ENCODE data around the gene MAP2. TPM values are rescaled to one million over a fixed set of nuclear protein-coding genes. Genes with fewer than 3 reads are reported as not detected.
"Not testable (repeated sequence)": the region's sequence is repeated elsewhere in the genome, so short reads cannot be mapped to it uniquely, and the experiment has no call there.

Gene MAP2
- total RNA-seq, 1 donor = 0.73 TPM

GRCh38 chr2:209570194-209570593 is 146.3 kb downstream of the MAP2 start:
- no peaks in the 10 kb centered on the region for H3K27me3 ChIP-seq (ENCODE audit: insufficient read depth, low read length)
- H3K4me1 ChIP-seq (ENCODE audit: insufficient read depth, low read length) = no peaks in the 10 kb centered on the region
- no peak overlapping the region for H3K4me3 ChIP-seq (ENCODE audit: low read length)
- no peaks in the 10 kb centered on the region for H3K9me3 ChIP-seq (ENCODE audit: low read depth, low read length)

- H3K4me1 ChIP-seq (ENCODE audit: insufficient read depth, low read length) = peaks cover 3% of the 10 kb centered on the region
- no peaks in the 10 kb centered on the region for H3K27me3 ChIP-seq (ENCODE audit: insufficient read depth, low read length)
- H3K4me3 ChIP-seq (ENCODE audit: low read length) = no peak overlapping the region
- H3K9me3 ChIP-seq (ENCODE audit: low read depth, low read length) = no peaks in the 10 kb centered on the region
These were observed 150.7 kb downstream of the MAP2 start for GRCh38 chr2:209574515-209574914.

DNA sequence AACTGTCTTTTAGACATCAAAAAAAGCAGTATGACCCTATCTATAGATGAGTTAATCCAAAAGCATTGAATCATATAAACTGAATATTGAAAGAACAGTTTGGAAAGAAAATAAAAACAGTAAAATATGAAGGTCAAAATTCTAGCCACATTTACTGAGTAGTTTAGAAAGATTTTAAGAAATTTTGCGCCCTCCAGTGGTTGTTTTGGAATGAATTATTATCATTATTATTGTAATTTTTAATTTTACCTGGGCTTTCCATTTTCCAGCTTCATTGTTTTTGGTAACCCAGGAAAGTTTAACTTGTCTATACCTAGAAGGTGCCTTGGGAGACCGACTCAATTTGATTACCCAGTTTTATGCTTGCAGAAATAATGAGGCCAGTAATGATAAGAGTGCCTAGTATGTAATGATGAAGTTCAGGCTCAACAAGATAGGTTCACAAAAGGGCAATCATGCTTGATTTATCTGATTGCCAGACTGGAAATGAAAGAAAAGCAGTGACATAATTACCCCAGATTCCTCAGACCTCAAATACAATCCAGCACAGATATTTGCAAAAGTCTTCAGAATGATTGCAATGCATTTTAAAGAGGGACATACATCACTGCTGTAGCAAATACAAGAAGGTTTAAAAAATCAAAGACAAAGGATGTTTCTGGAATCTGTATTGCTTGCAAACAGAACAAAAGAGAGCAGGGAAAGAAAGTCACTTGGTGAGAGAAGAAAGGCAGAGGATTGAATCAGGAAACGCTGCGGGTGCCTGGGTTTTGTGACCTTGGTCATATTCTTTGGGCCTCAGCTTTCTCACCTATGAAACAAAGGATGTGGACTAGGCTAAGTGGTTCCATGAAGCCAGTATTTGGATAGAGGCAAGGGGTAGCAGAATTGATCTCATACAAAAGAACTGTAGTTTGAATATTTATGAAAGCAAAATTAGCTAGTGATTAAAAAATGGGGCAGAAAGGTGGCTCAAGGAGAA is 153.8 kb downstream of the MAP2 start:
- Histone ChIP-seq H3K4me3 (ENCODE audit: low read length) (no peak overlapping the region), H3K27me3 (ENCODE audit: insufficient read depth, low read length) (no peaks in the 10 kb centered on the region), H3K4me1 (ENCODE audit: insufficient read depth, low read length) (peaks cover 4% of the 10 kb centered on the region), H3K9me3 (ENCODE audit: low read depth, low read length) (no peaks in the 10 kb centered on the region)

DNA sequence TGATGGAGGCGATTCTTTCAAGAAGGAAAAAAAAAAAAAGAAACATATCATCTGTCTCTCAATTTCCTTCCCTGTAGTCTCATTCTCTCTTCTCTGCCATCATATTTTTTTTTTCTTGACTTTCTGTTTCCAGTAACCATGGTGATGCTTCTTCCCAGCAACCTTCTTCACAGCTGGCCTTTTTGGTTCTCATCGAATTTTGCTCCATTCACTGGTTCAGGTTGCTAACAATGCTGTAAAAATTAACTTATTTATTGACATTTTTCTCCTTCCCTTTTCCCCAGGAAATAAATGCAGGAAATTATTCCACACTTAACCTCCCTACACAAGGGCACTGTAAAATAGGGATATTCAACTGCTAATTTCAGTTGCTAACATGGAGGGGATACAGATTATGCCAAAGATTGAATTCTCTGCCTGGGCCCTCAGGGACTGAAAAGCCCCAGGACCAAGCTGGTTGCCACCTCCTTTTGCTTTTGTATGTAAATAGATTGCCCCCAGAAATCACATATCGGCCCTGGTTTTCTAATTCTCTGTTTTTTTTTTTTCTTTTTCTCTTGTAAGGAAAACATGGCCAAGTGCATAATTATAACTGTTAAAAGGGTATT is 154.7 kb downstream of the MAP2 start:
- Histone ChIP-seq H3K27me3 (ENCODE audit: insufficient read depth, low read length) (no peaks in the 10 kb centered on the region), H3K4me1 (ENCODE audit: insufficient read depth, low read length) (peaks cover 4% of the 10 kb centered on the region), H3K4me3 (ENCODE audit: low read length) (no peak overlapping the region), H3K9me3 (ENCODE audit: low read depth, low read length) (no peaks in the 10 kb centered on the region)

GRCh38 chr2:209579230-209579749 is 155.4 kb downstream of the MAP2 start:
- Histone ChIP-seq H3K9me3 (ENCODE audit: low read depth, low read length) (no peaks in the 10 kb centered on the region), H3K4me3 (ENCODE audit: low read length) (no peak overlapping the region), H3K4me1 (ENCODE audit: insufficient read depth, low read length) (peaks cover 4% of the 10 kb centered on the region), H3K27me3 (ENCODE audit: insufficient read depth, low read length) (no peaks in the 10 kb centered on the region)

DNA sequence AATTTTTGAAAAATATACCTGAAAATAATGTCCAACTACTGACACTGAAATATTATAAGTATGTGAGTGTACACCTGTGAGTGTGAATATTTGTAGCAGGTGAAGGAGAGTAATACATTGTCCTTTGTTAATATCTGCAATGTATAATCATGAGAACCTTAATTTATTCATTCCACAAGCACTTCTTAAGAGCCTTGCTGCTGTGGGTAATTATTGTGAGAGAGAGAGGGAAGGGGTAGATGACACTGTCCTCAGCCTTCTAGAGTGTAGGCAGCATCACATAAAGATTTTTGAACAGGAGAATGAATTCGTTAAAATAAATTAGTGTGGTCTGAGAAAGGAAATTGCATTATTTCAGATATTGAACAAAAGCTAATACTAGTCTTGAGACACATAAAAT is 157.2 kb downstream of the MAP2 start:
- H3K9me3 ChIP-seq (ENCODE audit: low read depth, low read length) = no peaks in the 10 kb centered on the region
- no peaks in the 10 kb centered on the region for H3K27me3 ChIP-seq (ENCODE audit: insufficient read depth, low read length)
- H3K4me1 ChIP-seq (ENCODE audit: insufficient read depth, low read length) = peaks cover 4% of the 10 kb centered on the region
- H3K4me3 ChIP-seq (ENCODE audit: low read length) = no peak overlapping the region

GRCh38 chr2:209582281-209582680 is 158.4 kb downstream of the MAP2 start:
- H3K27me3 ChIP-seq (ENCODE audit: insufficient read depth, low read length) = no peaks in the 10 kb centered on the region
- H3K4me1 ChIP-seq (ENCODE audit: insufficient read depth, low read length) = peaks cover 4% of the 10 kb centered on the region
- H3K9me3 ChIP-seq (ENCODE audit: low read depth, low read length) = no peaks in the 10 kb centered on the region

GRCh38 chr2:209584472-209584871 is 160.6 kb downstream of the MAP2 start:
- no peaks in the 10 kb centered on the region for H3K9me3 ChIP-seq (ENCODE audit: low read depth, low read length)
- no peak overlapping the region for H3K4me3 ChIP-seq (ENCODE audit: low read length)
- no peaks in the 10 kb centered on the region for H3K27me3 ChIP-seq (ENCODE audit: insufficient read depth, low read length)
- H3K4me1 ChIP-seq (ENCODE audit: insufficient read depth, low read length) = peaks cover 1% of the 10 kb centered on the region

More at GRCh38 chr2:209582281-209582680, 158.4 kb downstream of the MAP2 start:
- no peak overlapping the region for H3K4me3 ChIP-seq (ENCODE audit: low read length)

DNA sequence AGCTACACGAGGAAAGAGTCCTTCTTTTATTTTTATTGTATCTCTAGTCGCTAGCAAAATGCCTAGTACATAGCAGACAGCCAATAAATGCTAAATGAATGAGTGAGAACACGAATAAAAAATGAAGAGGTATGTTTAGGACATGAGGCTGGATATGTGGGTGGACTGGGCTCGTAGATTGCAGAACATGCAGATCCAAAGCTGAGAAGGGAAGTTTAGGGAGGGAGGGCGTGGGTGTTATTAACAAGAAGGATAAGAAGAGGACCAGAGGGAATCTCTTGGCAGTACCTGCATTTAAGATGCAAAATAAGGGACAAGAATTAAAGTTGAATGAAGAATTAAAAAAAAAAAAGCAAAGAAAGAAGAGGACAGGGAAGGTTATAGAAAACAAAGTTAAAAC is 161.1 kb downstream of the MAP2 start:
- no peaks in the 10 kb centered on the region for H3K9me3 ChIP-seq (ENCODE audit: low read depth, low read length)
- no peaks in the 10 kb centered on the region for H3K4me1 ChIP-seq (ENCODE audit: insufficient read depth, low read length)
- no peak overlapping the region for H3K4me3 ChIP-seq (ENCODE audit: low read length)
- H3K27me3 ChIP-seq (ENCODE audit: insufficient read depth, low read length) = no peaks in the 10 kb centered on the region

- Histone ChIP-seq H3K4me3 (ENCODE audit: low read length) (no peak overlapping the region), H3K27me3 (ENCODE audit: insufficient read depth, low read length) (no peaks in the 10 kb centered on the region), H3K9me3 (ENCODE audit: low read depth, low read length) (no peaks in the 10 kb centered on the region), H3K4me1 (ENCODE audit: insufficient read depth, low read length) (no peaks in the 10 kb centered on the region)
These were observed 167.2 kb downstream of the MAP2 start for GRCh38 chr2:209591021-209591420.

DNA sequence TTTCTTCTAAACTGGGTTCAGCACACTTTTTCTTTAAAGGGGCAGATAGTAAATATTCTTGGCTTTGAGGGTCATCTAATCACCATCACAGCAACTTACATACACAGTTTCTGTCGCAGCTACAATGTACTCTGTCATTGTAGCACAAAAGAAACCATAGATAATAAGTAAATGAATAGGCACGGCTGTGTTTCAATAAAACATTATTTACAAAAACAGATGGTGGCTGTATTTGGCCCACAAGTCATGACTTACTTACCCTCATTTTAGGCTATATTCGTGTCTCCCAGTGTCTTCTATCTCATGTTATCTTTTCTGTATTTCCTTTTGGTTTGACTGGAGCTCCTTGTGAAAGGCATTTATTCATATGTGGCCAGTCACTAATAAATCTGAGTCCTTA is 168.3 kb downstream of the MAP2 start:
- H3K27me3 ChIP-seq (ENCODE audit: insufficient read depth, low read length) = no peaks in the 10 kb centered on the region

GRCh38 chr2:209593930-209594329 is 170.1 kb downstream of the MAP2 start:
- Histone ChIP-seq H3K9me3 (ENCODE audit: low read depth, low read length) (no peaks in the 10 kb centered on the region), H3K4me1 (ENCODE audit: insufficient read depth, low read length) (no peaks in the 10 kb centered on the region), H3K27me3 (ENCODE audit: insufficient read depth, low read length) (no peaks in the 10 kb centered on the region), H3K4me3 (ENCODE audit: low read length) (no peak overlapping the region)

More for the DNA sequence above, 168.3 kb downstream of the MAP2 start:
- Histone ChIP-seq H3K4me3 (ENCODE audit: low read length) (no peak overlapping the region), H3K4me1 (ENCODE audit: insufficient read depth, low read length) (no peaks in the 10 kb centered on the region), H3K9me3 (ENCODE audit: low read depth, low read length) (no peaks in the 10 kb centered on the region)

DNA sequence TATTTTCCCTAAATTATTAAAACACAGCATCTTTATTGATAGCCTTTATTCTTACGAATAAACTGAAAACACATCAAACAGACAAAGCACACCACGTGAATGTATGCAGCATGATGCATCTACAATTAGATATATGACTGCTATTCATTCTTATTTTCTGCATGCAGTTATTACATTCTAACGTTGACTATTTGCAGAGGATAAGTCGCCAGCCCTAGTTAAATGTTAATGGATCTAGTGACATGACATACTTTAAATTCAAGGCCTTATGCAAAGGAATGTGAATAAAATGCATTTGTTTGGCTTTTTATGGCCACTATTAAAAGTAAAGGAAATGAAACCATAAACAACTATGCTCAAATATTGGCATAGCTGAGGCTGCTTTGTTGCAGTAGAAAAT is 172.4 kb downstream of the MAP2 start:
- Histone ChIP-seq H3K27me3 (ENCODE audit: insufficient read depth, low read length) (no peaks in the 10 kb centered on the region), H3K9me3 (ENCODE audit: low read depth, low read length) (no peaks in the 10 kb centered on the region), H3K4me1 (ENCODE audit: insufficient read depth, low read length) (no peaks in the 10 kb centered on the region), H3K4me3 (ENCODE audit: low read length) (no peak overlapping the region)

- not testable (repeated sequence) for H3K9me3 ChIP-seq (ENCODE audit: low read depth, low read length); H3K27me3 ChIP-seq (ENCODE audit: insufficient read depth, low read length); H3K4me1 ChIP-seq (ENCODE audit: insufficient read depth, low read length); H3K4me3 ChIP-seq (ENCODE audit: low read length)
These were observed 174.4 kb downstream of the MAP2 start for GRCh38 chr2:209598227-209598626.

- Histone ChIP-seq H3K9me3 (ENCODE audit: low read depth, low read length) (no peaks in the 10 kb centered on the region), H3K4me1 (ENCODE audit: insufficient read depth, low read length) (no peaks in the 10 kb centered on the region), H3K27me3 (ENCODE audit: insufficient read depth, low read length) (no peaks in the 10 kb centered on the region), H3K4me3 (ENCODE audit: low read length) (no peak overlapping the region)
These were observed 176.7 kb downstream of the MAP2 start for GRCh38 chr2:209600341-209601171.
